HG02759 (cell line): Measurements from ENCODE around the gene ZNF740.

Source experiments
- ATAC-seq: cut with Tn5 transposase; IDR thresholded peaks from one replicate; pipeline ENCODE4 v1.9.1; 2021; ENCODE audit warnings: mild to moderate bottlenecking, moderate library complexity; ENCODE audit not compliant: unreplicated experiment

The ZNF740 gene

DNA sequence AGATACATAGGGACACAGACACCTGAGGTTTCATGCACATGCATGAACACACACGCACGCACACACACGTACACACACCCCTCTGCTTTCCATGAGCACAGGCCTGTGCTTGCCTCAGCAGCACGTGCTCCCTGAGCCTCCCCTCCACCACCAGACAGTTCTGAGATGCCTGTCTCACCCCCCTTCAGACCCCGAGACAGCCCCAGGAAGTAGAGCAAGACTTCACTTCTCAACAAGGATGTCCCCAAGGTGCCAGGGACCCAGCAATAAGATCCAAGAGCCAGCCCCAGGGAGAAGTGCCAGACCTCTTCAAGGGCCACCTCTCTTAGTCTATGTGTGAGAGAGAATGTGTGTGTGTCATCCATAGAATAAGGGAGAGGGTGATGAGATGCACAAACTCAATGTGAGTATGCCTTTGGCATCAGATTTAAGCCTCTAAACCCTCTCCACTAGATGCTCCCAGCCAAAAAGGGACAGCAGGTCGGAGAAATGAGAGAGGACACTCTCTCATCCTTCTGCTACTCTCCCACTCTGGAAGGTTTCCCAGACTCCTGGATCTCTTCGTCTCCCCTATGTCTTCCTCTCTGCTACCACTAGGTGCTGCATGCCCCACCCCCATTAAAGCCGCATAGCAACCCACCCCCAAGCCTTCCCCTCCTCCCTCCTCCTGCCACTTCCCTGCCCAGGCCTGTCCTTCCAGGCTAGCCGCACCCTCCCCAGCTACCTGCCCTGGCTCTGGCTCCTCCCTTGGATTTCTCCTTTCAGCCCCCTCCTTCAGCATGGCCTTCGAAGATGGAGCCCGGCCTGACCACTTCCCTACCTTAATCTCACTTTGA, 43.8 kb downstream of the ZNF740 start:
- no peak for ATAC-seq

DNA sequence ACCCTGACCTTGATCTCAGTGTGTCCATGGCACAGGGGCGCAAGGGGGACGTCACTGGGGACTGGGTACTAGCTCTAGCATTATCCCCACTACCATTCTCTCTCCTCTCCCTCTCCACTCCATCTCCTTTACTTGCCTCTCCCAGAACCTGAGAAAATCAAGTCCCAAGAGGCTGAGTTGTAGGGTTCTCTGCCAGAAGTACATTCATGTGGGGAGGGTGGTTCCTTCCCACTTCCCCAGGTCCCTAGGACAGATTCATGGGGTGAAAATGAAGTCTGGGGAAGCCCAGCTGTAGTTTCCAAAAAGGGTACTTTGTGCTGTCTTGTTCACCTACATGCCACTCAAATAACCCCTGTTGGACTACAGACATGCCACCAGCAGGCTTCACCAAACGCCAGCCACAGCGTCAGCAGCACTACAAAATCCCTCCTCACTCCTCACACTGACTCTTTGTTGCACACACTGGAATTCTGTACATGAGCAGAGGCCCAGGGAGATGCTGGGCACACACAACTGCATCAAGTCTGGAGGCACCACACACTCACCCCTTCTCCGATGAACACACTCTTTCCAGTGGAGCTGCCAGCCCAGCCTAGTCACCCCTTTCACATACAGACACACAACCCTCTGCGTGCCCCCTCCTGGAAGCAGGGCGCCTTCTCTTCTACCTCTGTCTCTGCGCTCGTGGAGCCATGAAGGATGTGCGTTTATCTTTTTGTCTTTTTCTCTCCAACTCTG, 44.5 kb downstream of the ZNF740 start:
- ATAC-seq = no peak

DNA sequence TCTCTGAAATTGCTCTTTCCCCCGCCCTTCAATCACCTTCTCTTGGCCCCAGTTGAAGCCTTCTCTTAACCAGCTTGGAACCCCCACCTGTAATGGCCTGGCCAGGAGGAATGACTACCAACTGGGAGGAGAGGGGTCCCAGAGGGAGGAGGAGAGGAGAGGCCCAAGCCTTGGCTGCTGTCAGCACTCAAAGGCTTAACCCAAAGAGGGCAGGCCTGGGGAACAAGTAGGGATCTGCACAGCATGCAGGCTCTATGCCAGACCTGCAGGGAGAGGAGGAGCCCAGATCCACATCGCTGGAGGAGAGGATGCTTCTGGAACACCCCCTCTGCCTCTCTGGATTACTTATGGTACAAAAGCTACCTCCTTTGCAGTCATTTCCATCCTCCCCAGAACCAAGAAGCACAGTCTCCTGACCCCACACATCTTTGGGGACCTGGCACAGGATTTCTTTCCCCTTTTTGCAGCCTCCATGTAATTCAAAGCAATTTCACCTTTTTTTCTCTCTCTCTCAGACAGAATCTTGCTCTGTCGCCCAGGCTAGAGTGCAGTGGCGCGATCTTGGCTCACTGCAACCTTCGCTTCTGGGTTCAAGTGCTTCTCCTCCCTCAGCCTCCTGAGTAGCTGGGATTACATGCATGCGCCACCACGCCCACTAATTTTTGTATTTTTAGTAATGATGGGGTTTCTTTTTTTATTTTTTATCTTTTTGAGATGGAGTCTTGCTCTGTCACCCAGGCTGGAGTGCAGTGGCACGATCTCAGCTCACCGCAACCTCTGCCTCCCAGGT, 45.3 kb downstream of the ZNF740 start:
- no peak for ATAC-seq

DNA sequence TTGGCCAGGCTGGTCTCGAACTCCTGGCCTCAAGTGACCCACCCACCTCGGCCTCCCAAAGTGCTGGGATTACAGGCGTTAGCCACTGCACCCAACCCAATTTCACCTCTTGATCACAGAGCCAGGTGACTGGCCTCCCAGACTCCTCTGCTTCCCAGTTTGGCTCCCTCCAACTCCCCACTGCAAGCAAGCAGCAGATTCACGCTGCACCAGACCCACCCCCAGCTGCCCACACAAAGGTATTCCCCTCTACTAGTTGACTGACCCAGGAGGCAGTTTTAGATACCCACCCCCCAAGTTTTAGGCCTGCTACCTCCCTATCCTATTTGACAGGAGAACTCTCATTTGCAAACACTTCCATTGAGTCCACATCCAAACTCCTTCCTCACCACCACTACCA, 46.3 kb downstream of the ZNF740 start:
- no peak for ATAC-seq

DNA sequence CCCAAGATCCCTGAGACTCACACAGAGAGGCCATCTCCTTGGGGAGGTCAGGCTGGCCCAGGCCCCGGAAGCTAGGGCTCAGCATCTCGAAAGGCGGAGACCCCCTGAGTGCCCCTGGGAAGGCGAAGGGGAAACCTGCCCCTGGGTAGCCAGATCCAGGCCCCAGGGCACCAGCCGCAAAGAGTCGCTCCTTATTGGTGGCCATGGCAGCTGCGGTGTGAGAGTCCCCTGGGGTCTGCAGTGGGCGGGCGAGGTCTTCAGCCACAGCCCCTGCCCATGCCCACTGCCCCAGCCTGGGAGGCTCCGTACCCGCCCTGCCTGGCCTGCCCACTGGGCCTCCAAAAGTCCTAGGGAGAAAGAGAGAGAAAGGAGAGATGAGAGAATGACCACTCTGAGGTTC, 46.8 kb downstream of the ZNF740 start:
- ATAC-seq = no peak

DNA sequence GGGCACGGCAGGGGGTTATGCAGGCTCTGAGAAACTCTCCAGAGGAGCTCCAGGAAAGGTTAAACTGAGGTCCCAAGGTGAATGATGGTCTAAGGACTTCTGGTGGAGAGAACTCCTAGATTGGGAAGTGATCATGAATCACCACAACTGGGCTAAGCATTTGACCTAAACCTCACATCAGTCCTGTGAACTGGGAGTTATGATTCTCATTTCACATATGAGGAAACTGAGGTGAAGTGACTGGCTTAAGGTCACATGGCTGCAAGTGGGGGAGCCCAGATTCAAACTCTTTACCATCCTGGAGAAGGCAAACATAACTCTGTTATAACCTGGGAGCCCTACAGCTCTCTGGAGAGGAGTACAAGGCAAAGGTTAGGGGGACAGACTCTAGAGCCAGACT, 47.3 kb downstream of the ZNF740 start:
- no peak for ATAC-seq

DNA sequence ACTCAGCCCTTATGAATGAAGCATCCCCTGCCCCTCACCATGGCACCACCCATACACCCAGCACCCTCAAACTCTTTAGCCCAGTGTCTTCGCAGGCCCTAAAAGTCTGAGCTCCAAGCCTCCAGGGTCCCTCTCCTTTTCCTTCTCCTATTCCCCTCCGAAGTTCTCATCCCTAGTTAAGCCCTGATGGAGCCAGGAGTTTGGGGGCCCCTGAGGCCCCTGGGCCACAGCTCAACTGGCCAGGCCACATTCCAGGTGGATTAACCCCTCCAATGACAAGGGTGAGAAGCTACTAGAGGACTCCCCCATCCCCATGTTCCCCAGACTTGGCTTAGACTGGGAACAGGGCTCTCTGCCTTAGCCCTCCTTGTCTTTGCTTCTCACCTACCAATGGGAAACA, 48.9 kb downstream of the ZNF740 start:
- ATAC-seq = no peak

DNA sequence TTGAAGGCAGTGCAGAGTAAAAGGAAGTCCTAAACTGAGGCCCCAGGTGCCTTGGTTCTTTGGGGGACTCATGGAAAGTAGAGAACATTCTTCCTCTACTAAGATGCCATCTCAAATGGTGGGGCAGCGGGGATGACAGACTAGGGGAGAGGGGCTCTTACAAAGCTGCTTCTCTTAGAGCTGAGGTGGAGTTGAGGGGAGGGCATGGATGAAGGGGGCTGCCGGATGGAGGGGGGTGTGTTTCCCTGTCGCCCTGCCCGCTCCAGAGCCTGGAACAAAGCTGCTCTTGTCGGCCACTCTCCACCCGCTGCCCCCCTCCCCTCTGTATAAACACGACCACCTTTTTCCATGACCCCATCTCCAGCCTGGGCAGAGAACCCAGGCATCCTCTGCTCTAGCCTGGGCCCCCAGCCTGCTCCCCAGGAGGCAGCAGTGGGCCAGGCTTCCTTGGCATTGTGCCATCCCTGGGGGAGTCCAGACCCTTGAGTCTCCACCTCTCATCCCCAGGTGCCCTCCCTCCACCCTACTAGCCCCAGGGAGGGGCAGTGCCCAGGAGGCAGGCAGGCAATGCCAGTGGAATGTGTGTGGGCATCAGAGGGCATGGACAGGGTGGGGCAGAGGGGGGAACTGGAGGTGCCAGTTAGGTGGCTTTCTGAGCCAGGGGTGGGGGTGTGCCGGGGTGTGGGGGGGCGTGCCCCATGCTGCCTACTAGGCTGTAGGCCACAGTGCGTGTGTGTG, 49.8 kb downstream of the ZNF740 start:
- ATAC-seq = no peak

DNA sequence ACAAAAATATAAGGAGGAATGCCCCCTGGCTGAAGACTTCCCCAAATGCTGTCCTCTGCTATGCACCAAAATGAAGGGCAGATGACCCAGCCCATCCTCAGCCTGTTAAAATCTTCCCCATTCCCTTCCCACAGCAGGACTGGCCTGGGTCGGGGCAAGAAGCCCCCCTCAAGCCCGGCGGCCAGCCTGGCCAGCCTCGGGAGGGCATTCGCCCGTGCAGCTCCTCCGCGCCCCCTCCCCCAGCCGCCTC, 51.1 kb downstream of the ZNF740 start:
- no peak for ATAC-seq

DNA sequence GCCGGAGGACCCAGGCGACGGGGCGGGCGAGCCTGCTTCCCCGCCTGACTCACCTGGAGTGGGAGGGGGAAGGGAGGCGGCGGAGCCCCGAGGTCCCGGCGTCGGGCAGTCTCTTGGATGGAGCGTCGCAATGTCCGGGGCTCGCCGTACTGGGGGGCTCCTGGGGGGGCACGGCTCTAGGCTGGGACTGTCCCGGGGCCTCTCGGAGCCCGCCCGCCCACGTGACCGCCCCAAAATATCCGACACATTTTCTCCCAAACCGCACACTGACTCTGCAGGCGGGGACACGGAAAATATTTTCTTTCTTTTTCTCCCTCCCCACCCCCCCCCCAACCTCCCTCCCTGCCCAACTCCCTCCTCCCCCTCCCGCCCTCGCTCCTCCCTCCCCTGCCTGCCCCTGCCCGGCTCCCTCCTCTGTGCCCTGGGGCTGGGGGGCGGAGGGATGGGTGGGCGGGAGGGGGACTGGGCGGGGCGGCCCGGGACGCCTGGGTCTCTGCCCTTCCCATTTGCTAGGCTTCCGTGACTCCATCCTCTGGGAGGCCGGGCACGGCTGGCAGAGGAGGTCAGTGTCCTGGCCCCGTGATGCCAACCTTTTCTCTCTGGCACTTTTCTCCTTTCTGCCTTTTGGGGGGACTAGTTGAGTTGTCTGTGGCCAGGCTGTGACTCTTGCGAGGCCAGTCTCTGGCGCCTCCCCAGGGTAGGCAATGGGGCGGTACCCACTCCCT, 51.6 kb downstream of the ZNF740 start, which contains the start of gene RARG:
Gene RARG, minus strand, starts transcription at position 289 of the 725 bp plus-strand sequence. CDS start 4,664 bp downstream, outside the sequence.
- no peak for ATAC-seq

DNA sequence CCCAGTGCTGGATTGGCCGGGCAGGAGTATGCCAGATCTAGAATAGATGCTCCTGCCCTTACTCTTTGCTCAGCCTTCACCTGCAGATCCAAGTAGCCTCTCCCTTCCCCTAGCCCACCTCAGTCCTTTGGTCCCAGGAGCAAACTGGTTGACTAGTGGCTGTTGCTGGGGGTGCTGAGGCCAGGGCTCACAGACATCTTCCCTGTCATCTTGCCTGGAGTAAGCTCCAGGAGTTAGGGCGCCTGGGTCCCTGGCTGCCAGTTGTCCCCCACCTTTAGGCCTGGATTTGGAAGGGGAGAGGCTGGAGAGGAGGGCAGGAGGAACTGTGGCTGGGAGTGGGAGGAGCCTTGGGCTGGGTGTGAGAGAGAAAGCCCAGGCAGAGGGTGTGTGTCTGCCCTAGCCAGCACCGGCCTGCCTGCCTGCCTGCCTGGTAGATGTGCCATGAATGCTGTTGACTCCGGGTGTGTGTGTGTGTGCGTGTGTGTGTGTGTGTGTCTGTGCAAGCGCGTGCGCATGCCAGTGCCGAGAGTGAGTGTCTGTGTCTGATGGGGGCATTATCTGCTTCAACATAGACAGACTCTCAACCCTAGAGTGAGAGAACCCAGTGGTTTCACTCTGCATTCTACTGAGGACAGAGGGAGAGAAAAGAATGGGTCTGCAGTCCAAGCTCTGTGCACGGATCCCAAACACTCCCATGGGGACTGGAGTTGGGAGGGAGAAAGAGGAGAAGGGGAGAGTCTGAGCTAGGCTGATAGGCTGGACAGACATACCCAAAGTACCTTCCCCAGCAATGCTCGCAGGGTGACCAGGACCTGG, 52.3 kb downstream of the ZNF740 start:
- ATAC-seq = no peak

DNA sequence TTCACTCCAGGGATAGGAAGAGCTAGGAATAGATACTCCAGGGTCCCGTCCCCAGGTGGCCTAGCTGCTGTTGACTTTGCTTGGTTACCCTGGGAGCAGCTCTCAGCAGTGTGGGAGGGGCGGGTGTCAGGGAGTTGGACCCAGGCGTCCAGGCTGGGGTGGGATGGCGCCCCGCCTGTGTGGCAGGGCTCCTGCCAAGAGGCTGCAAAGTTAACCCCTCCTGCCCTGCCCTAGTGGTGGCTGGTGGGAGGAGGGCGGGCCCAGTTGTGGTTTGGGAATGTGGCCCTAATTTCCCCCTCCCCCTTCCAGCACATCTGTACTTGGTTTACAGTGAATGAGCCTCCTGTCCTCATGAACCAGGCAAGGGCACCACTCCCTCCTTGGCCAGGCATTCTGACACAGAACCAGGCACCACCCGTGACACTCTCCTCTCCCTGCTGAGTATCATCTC, 53.2 kb downstream of the ZNF740 start:
- ATAC-seq = no peak

DNA sequence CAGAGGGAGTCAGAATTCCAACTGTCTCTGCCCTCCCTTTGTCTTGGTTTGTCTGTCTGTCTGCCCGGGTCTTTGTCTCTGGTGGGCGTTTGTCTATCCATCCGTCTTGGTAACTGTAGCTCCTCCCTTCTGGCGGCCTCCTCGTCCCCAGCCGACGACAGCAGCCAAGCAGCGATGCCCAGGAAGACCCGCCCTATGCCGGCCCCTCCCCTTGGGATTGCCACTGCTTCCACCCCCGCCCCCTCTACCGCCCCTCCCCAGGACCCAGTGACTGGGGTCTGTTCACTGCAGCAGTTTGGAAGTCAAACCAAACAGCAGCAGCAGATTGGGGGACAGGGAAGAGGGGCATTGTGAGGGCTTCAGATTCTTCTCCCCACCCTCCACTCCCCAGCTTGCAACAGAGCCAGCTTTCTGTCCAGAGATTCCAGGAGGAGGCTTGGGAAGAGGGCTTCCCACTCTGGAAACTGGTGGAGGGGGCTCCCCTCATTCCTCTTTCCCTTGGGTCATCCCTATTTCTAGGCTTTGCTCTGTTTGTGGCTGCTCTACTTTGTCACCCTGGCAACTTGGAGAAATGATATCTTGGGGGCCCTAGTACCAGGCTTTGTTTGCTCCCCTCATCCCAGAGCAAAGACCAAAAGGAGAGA, 53.9 kb downstream of the ZNF740 start:
- no peak for ATAC-seq

DNA sequence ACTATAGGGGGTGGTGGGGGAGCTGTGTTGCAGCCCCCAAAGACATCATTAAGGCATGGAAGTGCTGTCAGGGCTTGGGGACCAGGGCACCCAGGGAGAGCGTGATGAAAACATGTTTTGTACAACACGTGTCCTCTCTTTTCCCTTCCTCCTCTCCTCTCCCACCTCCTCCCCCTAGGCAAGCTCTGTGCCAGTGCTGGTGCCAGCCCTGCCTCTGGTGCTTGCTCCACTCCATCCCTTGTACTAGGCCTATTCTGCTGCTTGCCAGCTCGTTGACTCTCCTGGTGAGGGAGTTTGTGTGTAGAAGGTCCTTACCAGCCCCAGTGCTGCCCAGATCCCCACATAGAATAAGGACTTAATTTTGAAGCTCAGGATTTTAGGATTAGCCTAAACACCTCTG, 54.6 kb downstream of the ZNF740 start:
- no peak for ATAC-seq

DNA sequence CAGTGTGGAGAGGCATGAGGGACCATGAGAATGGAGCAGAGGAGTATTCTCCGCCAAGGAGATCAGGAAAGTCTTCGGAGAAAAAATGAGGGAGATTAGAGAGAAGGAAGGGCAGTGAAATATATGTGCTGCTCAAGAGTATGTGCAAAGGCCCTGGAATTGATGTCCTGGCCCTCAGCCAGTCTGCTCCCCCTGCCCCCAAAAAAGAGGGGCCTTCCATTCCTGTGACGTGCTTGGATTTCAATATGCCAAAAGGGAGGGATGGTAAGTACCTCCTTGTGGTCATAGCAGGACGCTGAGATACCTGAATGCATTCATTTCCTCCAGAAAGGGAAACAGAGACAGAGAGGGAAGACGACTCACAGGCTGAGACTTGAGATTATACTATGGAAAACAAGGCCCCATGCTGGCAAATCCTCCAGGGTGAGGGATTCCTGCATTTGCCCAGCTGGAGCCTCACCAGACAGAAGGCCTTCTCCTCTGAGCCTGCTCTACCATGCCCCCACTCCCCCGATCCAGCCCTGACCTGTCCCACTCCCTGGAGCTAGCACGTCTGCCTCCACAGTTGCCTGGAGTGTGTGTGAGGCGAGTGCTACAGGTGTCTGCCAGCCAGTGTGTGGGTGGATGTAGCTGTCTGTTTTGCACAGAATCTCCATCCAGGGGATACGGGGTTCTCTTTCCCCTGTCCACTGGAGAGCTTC, 55.4 kb downstream of the ZNF740 start:
- ATAC-seq = no peak

DNA sequence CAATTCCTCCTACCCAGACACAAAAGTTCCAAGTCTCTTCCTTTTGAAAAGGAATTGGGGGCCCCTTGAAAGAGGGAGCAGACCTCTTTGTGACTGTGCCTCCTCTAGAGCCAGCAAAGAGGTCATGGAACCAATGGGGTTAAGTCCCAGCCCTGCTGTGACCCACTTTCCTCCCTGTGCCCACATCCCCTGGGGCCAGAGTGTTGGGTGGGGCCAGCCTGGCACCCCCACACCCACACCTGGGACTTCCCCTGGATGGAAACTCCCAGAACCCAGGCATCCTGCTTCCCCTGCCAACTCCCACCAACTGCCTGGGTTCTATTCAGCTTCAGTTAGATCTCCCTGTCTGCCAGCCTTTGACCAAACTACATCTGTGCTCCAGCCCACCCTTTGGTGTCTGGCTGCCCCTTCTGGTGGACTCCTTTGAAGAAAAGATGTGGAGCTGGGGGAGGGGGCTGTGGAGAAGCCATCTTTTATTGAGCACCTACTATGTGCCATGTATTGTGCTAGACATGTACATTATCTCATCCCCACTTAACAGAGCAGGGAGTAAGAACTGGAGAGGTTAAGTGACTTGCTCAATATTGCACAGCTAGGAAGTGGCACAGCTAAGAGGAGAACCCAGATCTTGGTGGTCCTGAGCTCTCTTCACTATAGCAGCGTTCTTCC, 56.1 kb downstream of the ZNF740 start:
- no peak for ATAC-seq

DNA sequence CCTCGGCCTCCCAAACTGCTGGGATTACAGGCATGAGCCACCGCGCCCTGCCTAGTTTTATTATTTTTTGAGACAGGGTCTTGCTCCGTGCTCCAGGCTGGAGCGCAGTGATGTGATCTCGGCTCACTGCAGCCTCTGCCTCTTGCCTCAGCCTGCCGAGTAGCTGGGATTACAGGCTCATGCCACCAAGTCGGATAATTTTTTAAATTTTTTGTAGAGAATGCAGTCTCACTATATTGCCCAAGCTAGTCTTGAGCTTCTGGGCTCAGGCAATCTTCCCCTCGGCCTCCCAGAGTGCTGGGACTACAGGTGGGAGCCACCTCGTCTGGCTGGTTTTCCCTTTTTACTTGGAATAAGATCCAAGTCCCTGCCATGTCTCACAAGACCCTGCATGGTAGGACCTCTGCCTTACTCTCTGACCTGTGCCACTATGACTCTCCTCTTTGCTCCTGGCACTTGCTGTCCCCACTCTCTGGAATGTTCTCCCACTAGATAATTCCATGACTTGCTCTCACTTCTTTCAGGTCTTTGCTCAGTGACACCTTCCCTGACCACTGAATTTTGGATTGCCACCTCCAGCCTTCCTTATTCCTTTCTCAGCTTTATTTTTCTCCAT, 59.2 kb downstream of the ZNF740 start:
- ATAC-seq = no peak
